A673 (cell line): ENCODE measurements around the gene RHOV.

Experiments used
- CTCF ChIP-seq: fragments of 300-800, 200-600 bp; sonication (generic); conservative IDR thresholded peaks from 2 replicates; pipeline ENCODE4 v1.5.1; 2017; ENCODE audit warnings: low read depth, mild to moderate bottlenecking, antibody characterized with exemption, low read length, moderate library complexity, mixed read lengths
- EZH2 ChIP-seq: fragments of 200-600 bp; sonication (generic); IDR thresholded peaks from 2 replicates; pipeline ENCODE4 v1.6.1; 2017; ENCODE audit warnings: borderline replicate concordance, low read depth, mild to moderate bottlenecking, mixed read lengths, antibody characterized with exemption, low read length; ENCODE audit not compliant: poor library complexity, severe bottlenecking

- TF ChIP-seq CTCF (no peak), EZH2 (no peak)
These were observed 35.9 kb upstream of the RHOV start for GRCh38 chr15:40909662-40910630.
